ENCODE measurements around the gene GNG2. TPM values are rescaled to one million over a fixed set of nuclear protein-coding genes. Genes with fewer than 3 reads are reported as not detected.
"Not testable (repeated sequence)": the region's sequence is repeated elsewhere in the genome, so short reads cannot be mapped to it uniquely, and the experiment has no call there.

The GNG2 gene
- total RNA-seq, 5 donors from 2014 or later (not counting 1 experiment from before 2014, with no cell fraction given) = 82.2 to 197 (median 99.0) TPM

- H3K36me3 Mint-ChIP-seq = peaks cover 58% of the 10 kb centered on the region
- no peaks in the 10 kb centered on the region for H3K9me3 ChIP-seq
- H3K4me3 Mint-ChIP-seq = peak overlapping the region in 1 of 3 donors; percentile 29
- DNase-seq = peak in 21 of 35 experiments; percentile 7 to 59 (median 25)
- H3K27me3 ChIP-seq (replicated peaks in 1 of 2; ENCODE audit: control insufficient read depth in 2 of 2, extremely low read depth in 1 of 2, insufficient read depth in 2 of 2, low read length in 1 of 2) = no peaks in the 10 kb centered on the region
- POLR2A ChIA-PET = interaction anchor here (0.5 to 1.9 kb wide), 10 partner anchors 15 to 814 kb away, joined by 3 to 16 read pairs (median 8); partner anchors contain the start of gene GNG2 (in 1 of the 2)
- CTCF ChIA-PET = interaction anchor here in 1 of 2 donors (0.5 to 1.5 kb wide), 8 partner anchors 11 to 121 kb away, joined by 3 to 8 read pairs (median 4); partner anchors contain the start of gene GNG2
- H3K9me3 Mint-ChIP-seq = peaks cover 0 to 10% (median 10%) of the 10 kb centered on the region in 3 donors
- H3K27ac ChIP-seq (ENCODE audit: low read length) = no peak overlapping the region
- peak overlapping the region; percentile 58 to 76 for H3K27ac Mint-ChIP-seq
- peak; percentile 71 to 90 (median 77) for ATAC-seq (replicated peaks in 1 of 4)
- H3K4me1 ChIP-seq (ENCODE audit: control insufficient read depth in 1 of 2, extremely low read depth in 1 of 2, insufficient read depth in 2 of 2, low read length in 2 of 2) = peaks cover 10 to 27% of the 10 kb centered on the region in 2 experiments
- WGBS (ENCODE audit: insufficient coverage) = 80% methylated on average over 2 of the region's 5 CpGs
- peaks cover 68 to 85% (median 80%) of the 10 kb centered on the region in 3 donors for H3K4me1 Mint-ChIP-seq
- no peaks in the 10 kb centered on the region for H3K27me3 Mint-ChIP-seq
- H3K36me3 ChIP-seq (ENCODE audit: control insufficient read depth in 2 of 2, extremely low read depth in 1 of 2, insufficient read depth in 1 of 2, low read length in 1 of 2) = peaks cover 0 to 14% of the 10 kb centered on the region in 2 donors
- no peak overlapping the region for H3K4me3 ChIP-seq (ENCODE audit: control insufficient read depth in 1 of 2, extremely low read depth in 1 of 2, low read length in 1 of 2)
These were observed 41.1 kb downstream of the GNG2 start for GRCh38 chr14:51901475-51902024.

- POLR2A ChIA-PET = interaction anchor here (0.6 to 1.7 kb wide), 8 partner anchors 18 to 630 kb away, joined by 3 to 6 read pairs (median 4); partner anchors contain the start of gene GNG2 (in 1 of the 2)
These were observed 45.3 kb downstream of the GNG2 start for GRCh38 chr14:51905656-51906121.

GRCh38 chr14:51908086-51908485 is 47.7 kb downstream of the GNG2 start:
- ATAC-seq (replicated peaks in 1 of 4) = no peak
- Mint-ChIP-seq H3K4me1 (peaks cover 56 to 82% (median 79%) of the 10 kb centered on the region in 3 donors), H3K27me3 (no peaks in the 10 kb centered on the region), H3K9me3 (peaks cover 0 to 10% (median 10%) of the 10 kb centered on the region in 3 donors), H3K27ac (peak overlapping the region in 1 of 2 donors; percentile 56), H3K36me3 (peaks cover 58% of the 10 kb centered on the region), H3K4me3 (no peak overlapping the region)
- no peaks in the 10 kb centered on the region for H3K27me3 ChIP-seq (replicated peaks in 1 of 2; ENCODE audit: control insufficient read depth in 2 of 2, extremely low read depth in 1 of 2, insufficient read depth in 2 of 2, low read length in 1 of 2)
- H3K4me1 ChIP-seq (ENCODE audit: control insufficient read depth in 1 of 2, extremely low read depth in 1 of 2, insufficient read depth in 2 of 2, low read length in 2 of 2) = peaks cover 2 to 31% of the 10 kb centered on the region in 2 experiments
- H3K9me3 ChIP-seq = no peaks in the 10 kb centered on the region
- CTCF ChIA-PET = no interaction called here
- peaks cover 0 to 14% of the 10 kb centered on the region in 2 donors for H3K36me3 ChIP-seq (ENCODE audit: control insufficient read depth in 2 of 2, extremely low read depth in 1 of 2, insufficient read depth in 1 of 2, low read length in 1 of 2)
- no peak for DNase-seq
- POLR2A ChIA-PET = interaction anchor here in 1 of 2 donors (0.7 kb wide), 1 partner anchor 148 kb away, joined by 4 read pairs; no protein-coding TSS in a partner anchor
- H3K27ac ChIP-seq (ENCODE audit: low read length) = no peak overlapping the region
- no peak overlapping the region for H3K4me3 ChIP-seq (ENCODE audit: control insufficient read depth in 1 of 2, extremely low read depth in 1 of 2, low read length in 1 of 2)
- WGBS (ENCODE audit: insufficient coverage) = 76% methylated on average over 2 of the region's 3 CpGs

More at GRCh38 chr14:51905656-51906121, 45.3 kb downstream of the GNG2 start:
- CTCF ChIA-PET = interaction anchor here (0.9 to 1.3 kb wide), 4 partner anchors 11 to 73 kb away, joined by 3 to 6 read pairs (median 4); no protein-coding TSS in a partner anchor
- H3K9me3 ChIP-seq; H3K27me3 Mint-ChIP-seq; H3K4me3 ChIP-seq (ENCODE audit: control insufficient read depth in 1 of 2, extremely low read depth in 1 of 2, low read length in 1 of 2); H3K27me3 ChIP-seq (replicated peaks in 1 of 2; ENCODE audit: control insufficient read depth in 2 of 2, extremely low read depth in 1 of 2, insufficient read depth in 2 of 2, low read length in 1 of 2): not testable (repeated sequence)
- Histone ChIP-seq H3K4me1 (ENCODE audit: control insufficient read depth in 1 of 2, extremely low read depth in 1 of 2, insufficient read depth in 2 of 2, low read length in 2 of 2) (peaks cover 4 to 17% of the 10 kb centered on the region in 2 experiments), H3K36me3 (ENCODE audit: control insufficient read depth in 2 of 2, extremely low read depth in 1 of 2, insufficient read depth in 1 of 2, low read length in 1 of 2) (peaks cover 0 to 14% of the 10 kb centered on the region in 2 donors), H3K27ac (ENCODE audit: low read length) (peak overlapping the region; percentile 69)
- peaks cover 50% of the 10 kb centered on the region for H3K36me3 Mint-ChIP-seq
- WGBS (ENCODE audit: insufficient coverage) = 0% methylated on average over 1 of the region's 6 CpGs
- H3K4me1 Mint-ChIP-seq = peaks cover 44 to 71% (median 69%) of the 10 kb centered on the region in 3 donors
- ATAC-seq (replicated peaks in 1 of 4) (peak; percentile 59 to 85 (median 75)), DNase-seq (peak in 31 of 35 experiments; percentile 13 to 79 (median 31))
- peak overlapping the region; percentile 26 to 58 (median 50) for H3K4me3 Mint-ChIP-seq
- peak overlapping the region; percentile 86 to 91 for H3K27ac Mint-ChIP-seq
- peaks cover 0 to 10% (median 10%) of the 10 kb centered on the region in 3 donors for H3K9me3 Mint-ChIP-seq

GRCh38 chr14:51912112-51912786 is 51.8 kb downstream of the GNG2 start:
- Histone ChIP-seq H3K9me3 (no peaks in the 10 kb centered on the region), H3K4me3 (ENCODE audit: control insufficient read depth in 1 of 2, extremely low read depth in 1 of 2, low read length in 1 of 2) (no peak overlapping the region), H3K27ac (ENCODE audit: low read length) (no peak overlapping the region), H3K27me3 (replicated peaks in 1 of 2; ENCODE audit: control insufficient read depth in 2 of 2, extremely low read depth in 1 of 2, insufficient read depth in 2 of 2, low read length in 1 of 2) (no peaks in the 10 kb centered on the region), H3K36me3 (ENCODE audit: control insufficient read depth in 2 of 2, extremely low read depth in 1 of 2, insufficient read depth in 1 of 2, low read length in 1 of 2) (peaks cover 0 to 18% of the 10 kb centered on the region in 2 donors), H3K4me1 (ENCODE audit: control insufficient read depth in 1 of 2, extremely low read depth in 1 of 2, insufficient read depth in 2 of 2, low read length in 2 of 2) (peaks cover 4 to 43% of the 10 kb centered on the region in 2 experiments)
- Mint-ChIP-seq H3K27me3 (no peaks in the 10 kb centered on the region), H3K9me3 (no peaks in the 10 kb centered on the region), H3K27ac (peak overlapping the region; percentile 19 to 78), H3K4me3 (no peak overlapping the region), H3K4me1 (peaks cover 74 to 89% (median 85%) of the 10 kb centered on the region in 3 donors), H3K36me3 (peaks cover 67% of the 10 kb centered on the region)
- DNase-seq (no peak), ATAC-seq (replicated peaks in 1 of 4) (no peak)
- WGBS (ENCODE audit: insufficient coverage) = no CpG with 5 or more reads among the region's 2 CpGs
- ChIA-PET CTCF (interaction anchor here (0.7 to 1.2 kb wide), 6 partner anchors 10 to 355 kb away, joined by 3 to 4 read pairs (median 3); no protein-coding TSS in a partner anchor), POLR2A (interaction anchor here (0.6 to 1.0 kb wide), 5 partner anchors 21 to 69 kb away, joined by 3 to 5 read pairs (median 3); no protein-coding TSS in a partner anchor)

GRCh38 chr14:51914310-51914709 is 53.9 kb downstream of the GNG2 start:
- Mint-ChIP-seq H3K36me3 (peaks cover 60% of the 10 kb centered on the region), H3K9me3 (no peaks in the 10 kb centered on the region), H3K27me3 (no peaks in the 10 kb centered on the region), H3K4me3 (no peak overlapping the region), H3K27ac (peak overlapping the region in 1 of 2 donors; percentile 56), H3K4me1 (peaks cover 71 to 85% (median 76%) of the 10 kb centered on the region in 3 donors)
- no peak overlapping the region for H3K27ac ChIP-seq (ENCODE audit: low read length)
- H3K4me1 ChIP-seq (ENCODE audit: control insufficient read depth in 1 of 2, extremely low read depth in 1 of 2, insufficient read depth in 2 of 2, low read length in 2 of 2) = peaks cover 4 to 40% of the 10 kb centered on the region in 2 experiments
- no peak for ATAC-seq (replicated peaks in 1 of 4)
- 50% methylated on average over 2 of the region's 6 CpGs for WGBS (ENCODE audit: insufficient coverage)
- CTCF ChIA-PET = interaction anchor here in 1 of 2 donors (0.7 kb wide), 1 partner anchor 54 kb away, joined by 4 read pairs; the partner anchor contains the start of gene GNG2
- peaks cover 0 to 18% of the 10 kb centered on the region in 2 donors for H3K36me3 ChIP-seq (ENCODE audit: control insufficient read depth in 2 of 2, extremely low read depth in 1 of 2, insufficient read depth in 1 of 2, low read length in 1 of 2)
- POLR2A ChIA-PET = interaction anchor here in 1 of 2 donors (0.6 kb wide), 1 partner anchor 10 kb away, joined by 3 read pairs; no protein-coding TSS in a partner anchor
- H3K9me3 ChIP-seq = no peaks in the 10 kb centered on the region
- DNase-seq = no peak
- H3K27me3 ChIP-seq (replicated peaks in 1 of 2; ENCODE audit: control insufficient read depth in 2 of 2, extremely low read depth in 1 of 2, insufficient read depth in 2 of 2, low read length in 1 of 2) = no peaks in the 10 kb centered on the region
- H3K4me3 ChIP-seq (ENCODE audit: control insufficient read depth in 1 of 2, extremely low read depth in 1 of 2, low read length in 1 of 2) = no peak overlapping the region

- H3K27ac Mint-ChIP-seq = peak overlapping the region in 1 of 2 donors; percentile 61
- CTCF ChIA-PET = no interaction called here
- Histone ChIP-seq H3K27ac (ENCODE audit: low read length) (no peak overlapping the region), H3K36me3 (ENCODE audit: control insufficient read depth in 2 of 2, extremely low read depth in 1 of 2, insufficient read depth in 1 of 2, low read length in 1 of 2) (peaks cover 0 to 21% of the 10 kb centered on the region in 2 donors), H3K4me3 (ENCODE audit: control insufficient read depth in 1 of 2, extremely low read depth in 1 of 2, low read length in 1 of 2) (no peak overlapping the region), H3K27me3 (replicated peaks in 1 of 2; ENCODE audit: control insufficient read depth in 2 of 2, extremely low read depth in 1 of 2, insufficient read depth in 2 of 2, low read length in 1 of 2) (no peaks in the 10 kb centered on the region), H3K4me1 (ENCODE audit: control insufficient read depth in 1 of 2, extremely low read depth in 1 of 2, insufficient read depth in 2 of 2, low read length in 2 of 2) (peaks cover 4 to 27% of the 10 kb centered on the region in 2 experiments), H3K9me3 (no peaks in the 10 kb centered on the region)
- H3K27me3 Mint-ChIP-seq = no peaks in the 10 kb centered on the region
- no peaks in the 10 kb centered on the region for H3K9me3 Mint-ChIP-seq
- POLR2A ChIA-PET = no interaction called here
- H3K4me1 Mint-ChIP-seq = peaks cover 66 to 78% (median 71%) of the 10 kb centered on the region in 3 donors
- peaks cover 58% of the 10 kb centered on the region for H3K36me3 Mint-ChIP-seq
- ATAC-seq (replicated peaks in 1 of 4) = no peak
- 97% methylated on average over 5 of the region's 6 CpGs for WGBS (ENCODE audit: insufficient coverage)
- no peak for DNase-seq
- H3K4me3 Mint-ChIP-seq = no peak overlapping the region
These were observed 56.8 kb downstream of the GNG2 start for GRCh38 chr14:51917193-51917592.
